NCI-H1417 treated with DMSO at 0.1 percent for 48 hours (cell line): Measurements from ENCODE around the gene ZNF516.

Source experiments
- DNase-seq: peaks from one replicate; lab custom pipeline; 2025; lab: John Stamatoyannopoulos, UW

The ZNF516 gene

DNA sequence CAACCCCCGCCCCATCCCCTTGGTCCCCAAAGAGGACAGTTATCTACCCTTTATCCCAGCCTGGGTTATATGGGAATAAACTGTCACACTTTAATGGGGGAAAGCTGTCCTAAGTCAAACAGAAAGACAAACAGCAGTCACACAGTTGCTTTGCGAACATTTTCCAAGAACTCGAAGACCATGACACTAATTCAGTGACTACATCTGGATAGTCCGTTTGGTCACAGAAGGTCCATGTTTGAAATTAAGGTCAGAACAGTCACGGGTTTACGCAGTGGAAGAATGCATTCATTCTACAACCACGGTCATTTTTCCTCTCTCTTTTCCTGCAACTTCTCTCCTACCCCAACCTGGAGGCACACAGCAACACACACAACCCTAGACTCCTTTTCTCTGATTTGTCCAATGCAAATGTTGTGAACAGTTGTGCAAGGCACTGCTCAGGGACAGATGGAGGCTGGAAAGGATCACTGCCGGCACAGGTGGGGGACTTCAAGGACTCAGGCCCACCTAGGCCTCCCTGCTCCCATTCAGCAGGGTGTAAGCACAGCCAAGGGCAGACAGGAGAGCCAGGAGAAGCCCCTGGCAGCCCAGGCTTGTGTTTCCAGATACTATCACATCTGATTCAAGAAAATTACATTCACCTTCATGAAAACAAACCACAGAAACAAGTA lies 39.9 kb downstream of the ZNF516 start:
- no peak for DNase-seq

DNA sequence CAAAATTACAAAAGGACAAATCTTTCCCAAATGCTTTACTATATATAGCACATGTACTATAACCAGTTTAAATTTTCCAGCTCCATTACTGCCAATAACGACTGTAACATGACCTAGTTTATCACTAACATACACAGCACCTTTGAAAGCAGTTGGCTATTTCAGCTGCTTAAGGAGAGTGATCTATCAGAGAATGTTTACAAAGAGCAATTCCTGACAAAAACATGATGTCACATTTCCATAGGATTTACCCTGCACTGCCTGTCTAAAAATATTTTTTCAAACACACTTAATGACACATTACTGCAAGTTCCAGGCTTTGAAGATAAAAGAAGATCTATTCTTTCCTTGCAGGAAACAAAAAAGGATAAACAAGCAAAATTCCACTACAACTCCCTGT lies 40.6 kb downstream of the ZNF516 start:
- no peak for DNase-seq

DNA sequence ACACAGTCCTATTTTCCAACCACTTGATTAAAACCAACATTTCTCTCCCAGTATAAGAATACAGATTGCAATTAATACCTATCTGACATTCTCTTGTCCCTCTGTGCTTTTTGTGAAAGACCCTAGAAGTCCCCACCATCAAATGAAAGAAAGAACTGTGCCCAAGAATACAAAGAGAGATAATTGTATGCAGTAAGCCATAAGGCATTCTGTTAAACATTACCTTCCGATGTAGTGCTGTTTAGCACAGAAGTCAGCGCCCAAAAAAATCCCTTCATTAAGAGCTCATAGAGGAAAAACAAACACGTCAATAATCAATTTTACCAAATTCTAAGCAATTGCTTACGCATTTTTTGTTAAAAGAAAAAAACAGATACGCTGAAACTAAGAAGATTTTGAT lies 41.1 kb downstream of the ZNF516 start:
- DNase-seq: no peak

DNA sequence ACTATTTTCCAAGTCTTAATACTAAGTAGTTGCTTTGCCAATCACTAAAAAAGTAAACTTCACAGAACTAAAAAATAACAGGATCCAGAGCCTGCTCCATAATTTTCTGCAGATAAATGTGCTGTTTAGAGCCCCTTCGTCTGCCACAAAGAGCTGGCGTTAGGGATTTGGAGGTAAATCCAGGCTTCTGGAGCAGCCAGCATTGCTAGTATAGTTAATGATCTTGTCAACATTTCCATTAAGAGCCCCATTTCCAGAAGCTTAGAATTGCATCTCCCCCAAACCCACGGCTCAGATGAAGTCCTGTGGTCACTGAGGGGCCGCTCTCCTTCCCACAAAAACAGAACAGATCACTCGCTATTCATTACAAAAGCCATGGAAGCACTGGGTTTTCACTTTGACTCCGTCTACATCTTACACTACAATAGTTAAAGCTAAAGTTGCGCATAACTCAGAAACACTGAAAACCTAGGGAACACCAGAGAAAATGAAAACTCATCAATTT lies 41.9 kb downstream of the ZNF516 start:
- no peak for DNase-seq

DNA sequence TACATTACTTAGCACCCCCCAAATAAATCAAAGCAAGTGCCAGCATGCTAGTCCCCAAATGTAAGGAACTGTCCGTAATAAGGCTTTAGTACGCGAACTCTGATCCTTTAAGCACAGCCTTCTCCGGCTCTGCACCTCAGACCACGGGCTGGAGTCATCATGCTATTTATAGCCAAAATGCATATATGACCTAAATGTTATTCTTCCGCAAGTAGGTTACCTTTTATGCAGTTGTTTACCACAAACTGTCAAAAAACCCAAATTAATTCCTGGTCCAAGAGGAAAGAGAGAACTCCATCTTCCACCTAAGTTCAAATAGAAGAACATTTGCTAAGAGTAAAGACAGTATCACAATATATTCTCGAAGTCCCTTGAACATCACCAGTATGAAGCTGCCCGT lies 42.7 kb downstream of the ZNF516 start:
- DNase-seq: no peak

DNA sequence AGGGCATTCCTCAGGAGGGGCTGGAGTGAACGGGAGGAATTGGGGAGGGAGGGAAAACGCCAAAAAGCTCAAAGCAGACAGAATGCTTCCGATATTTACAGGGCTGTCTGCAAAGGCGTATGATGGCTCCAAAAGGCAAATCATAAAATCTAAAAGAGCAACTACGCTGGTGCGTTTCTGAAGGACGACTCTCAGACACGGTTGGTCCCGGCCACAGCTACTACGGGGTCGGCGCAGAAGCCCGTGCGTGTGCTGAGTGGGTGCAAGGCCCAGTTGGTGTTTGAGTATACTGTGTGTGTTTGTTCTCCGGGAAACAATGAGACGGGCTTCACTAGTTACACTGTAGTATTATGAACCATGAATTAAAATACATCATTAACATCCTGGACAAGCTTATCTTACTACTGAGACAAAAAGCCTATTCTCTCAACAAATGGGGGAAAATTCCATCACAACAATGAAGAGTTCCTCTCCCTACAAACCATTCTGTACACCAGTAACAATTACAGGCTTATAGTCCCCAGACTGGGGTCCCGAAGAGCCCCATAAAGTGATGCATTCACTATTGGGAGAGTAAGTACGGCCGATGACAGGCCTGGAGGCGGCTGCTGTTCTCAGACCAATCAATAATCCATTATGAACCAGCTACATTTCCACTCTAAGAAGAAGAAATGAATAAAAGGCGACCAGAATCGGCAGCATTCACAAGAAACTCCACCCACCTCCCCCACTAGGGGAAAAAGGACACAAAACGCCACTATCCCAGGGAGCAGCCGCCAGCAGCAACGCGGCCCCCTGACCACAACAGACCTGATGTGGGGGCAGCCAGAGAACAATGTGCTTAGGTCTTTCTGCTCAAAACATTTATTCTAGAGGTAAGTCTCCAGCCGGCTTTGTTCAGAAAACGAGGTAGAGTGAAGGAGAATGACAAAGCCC lies 43.4 kb downstream of the ZNF516 start:
- DNase-seq: no peak

DNA sequence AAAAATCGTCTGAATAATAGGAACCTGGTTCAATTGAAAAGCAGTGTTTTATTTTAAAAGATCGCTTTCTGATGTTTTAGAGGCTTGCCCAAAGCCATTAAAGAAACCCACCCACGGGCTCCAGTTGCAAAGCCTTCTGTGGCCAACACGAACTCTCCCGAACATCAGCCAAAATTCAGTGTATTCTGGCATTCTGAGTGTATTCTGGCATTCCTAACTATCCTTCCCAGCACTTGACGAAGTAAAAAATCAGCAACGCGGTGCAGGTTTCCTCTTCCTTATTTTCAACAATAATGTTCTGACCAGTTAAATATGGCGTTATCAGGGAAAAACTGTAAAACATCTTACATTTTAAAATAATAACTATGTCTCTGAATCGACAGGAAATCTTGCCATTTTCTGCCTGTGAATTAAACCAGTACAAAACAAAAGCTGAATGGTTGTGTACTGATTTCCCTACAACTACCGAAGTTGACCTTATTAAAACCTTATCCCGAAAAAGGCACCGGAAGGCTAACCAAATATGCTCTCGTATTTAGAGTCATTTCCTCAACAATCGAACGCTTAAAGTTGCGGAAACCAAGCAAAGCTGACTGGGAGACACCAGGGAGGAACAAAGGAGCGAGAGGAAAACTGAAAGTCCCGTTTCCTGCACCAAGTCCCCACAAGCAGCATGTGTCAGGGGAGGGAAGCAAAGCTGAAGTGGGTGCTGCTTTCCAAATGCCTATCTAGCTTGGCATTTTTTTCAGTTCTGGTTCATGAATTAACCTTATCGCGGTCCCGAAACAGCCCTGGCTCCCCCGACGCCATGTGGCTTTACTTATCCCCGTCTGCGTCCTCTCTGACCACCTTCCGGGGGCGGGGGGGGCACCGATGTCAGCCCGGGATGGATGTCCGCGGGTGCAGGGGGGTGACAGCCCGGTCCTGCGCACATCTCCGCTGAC lies 44.3 kb downstream of the ZNF516 start:
- DNase-seq: no peak

DNA sequence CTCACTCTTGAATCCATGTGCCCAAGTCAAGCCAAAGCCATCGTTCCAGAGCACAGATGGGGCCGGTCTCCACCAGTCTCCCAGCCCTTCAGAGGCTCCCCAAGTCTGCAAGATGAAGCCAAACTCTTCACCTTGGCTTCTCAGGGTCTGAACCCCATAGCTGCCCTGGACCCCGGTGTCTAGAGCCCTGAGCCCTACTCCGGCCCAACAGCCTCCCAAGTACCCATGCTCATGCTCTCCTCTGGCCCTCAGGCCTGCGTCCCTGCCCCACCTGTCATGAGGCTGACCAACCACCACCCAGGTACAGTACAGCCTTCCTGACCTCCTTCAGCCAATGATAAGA lies 46.0 kb downstream of the ZNF516 start:
- no peak for DNase-seq

DNA sequence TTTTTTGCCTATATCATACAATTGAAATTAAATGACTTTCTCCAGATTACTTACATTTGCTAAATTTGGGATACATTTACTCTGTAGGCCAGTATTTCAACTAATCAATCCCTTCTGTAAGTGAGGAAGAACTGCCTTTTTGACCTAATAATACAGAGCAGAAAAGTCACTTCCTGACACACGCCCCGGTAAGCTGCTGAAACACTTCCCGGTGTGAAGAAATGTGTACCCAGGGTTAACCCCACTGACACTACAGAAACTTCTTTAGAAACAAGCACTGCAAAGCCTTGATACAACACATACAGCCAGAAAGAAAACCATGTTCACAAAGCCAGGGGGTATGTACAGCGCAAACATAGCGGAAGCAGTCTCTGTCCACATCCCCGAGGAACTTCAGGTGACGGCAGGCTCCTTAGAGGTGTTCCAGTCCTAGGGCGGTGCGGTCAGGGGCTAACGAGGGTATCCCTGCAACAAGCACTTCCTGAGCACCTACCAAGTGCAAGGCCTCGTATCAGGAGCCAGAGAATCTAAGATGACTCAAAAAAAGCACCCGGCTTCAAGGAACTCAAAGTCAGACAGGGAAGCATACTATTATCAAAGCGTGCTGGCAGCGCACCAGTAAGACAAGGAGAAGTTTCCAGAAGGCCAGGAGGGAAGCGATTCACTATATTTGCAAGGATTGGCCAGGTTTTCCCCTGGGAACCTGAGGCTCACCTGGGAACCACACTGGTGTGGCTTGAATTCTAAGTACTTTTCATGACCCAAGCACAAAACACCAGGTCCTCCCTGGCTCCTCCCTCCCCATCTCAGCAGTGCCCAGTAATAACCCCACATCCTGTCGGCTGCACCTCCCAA lies 46.6 kb downstream of the ZNF516 start:
- no peak for DNase-seq

DNA sequence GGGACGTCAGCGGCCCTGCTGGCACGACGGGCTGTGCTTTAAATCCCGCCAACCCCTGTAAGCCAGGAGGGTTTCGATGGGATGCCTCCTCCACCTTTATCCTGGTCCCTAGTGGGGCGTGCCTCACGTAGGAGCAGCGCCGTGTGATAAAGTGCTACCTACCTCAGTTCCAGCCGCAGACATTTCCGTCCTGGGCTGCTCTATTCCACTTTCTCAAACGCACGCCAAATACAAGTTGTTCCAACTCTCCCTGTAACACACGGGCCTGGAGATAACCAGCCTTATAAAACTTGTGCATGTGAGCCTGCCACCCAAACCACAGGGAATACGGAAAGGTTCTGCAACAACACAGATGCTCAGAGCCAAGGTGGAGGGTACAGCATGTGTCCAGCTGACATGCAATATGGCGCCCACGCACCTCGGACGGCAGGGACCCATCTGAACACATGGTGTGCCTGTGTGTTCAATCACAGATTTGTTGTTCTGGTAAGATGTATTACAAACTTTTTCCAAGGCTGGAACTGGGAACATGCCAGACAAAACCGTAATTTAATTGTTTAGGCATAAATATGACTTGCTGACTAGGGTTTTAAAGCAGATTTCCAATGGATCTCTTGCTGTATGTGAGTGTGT lies 47.7 kb downstream of the ZNF516 start:
- no peak for DNase-seq

DNA sequence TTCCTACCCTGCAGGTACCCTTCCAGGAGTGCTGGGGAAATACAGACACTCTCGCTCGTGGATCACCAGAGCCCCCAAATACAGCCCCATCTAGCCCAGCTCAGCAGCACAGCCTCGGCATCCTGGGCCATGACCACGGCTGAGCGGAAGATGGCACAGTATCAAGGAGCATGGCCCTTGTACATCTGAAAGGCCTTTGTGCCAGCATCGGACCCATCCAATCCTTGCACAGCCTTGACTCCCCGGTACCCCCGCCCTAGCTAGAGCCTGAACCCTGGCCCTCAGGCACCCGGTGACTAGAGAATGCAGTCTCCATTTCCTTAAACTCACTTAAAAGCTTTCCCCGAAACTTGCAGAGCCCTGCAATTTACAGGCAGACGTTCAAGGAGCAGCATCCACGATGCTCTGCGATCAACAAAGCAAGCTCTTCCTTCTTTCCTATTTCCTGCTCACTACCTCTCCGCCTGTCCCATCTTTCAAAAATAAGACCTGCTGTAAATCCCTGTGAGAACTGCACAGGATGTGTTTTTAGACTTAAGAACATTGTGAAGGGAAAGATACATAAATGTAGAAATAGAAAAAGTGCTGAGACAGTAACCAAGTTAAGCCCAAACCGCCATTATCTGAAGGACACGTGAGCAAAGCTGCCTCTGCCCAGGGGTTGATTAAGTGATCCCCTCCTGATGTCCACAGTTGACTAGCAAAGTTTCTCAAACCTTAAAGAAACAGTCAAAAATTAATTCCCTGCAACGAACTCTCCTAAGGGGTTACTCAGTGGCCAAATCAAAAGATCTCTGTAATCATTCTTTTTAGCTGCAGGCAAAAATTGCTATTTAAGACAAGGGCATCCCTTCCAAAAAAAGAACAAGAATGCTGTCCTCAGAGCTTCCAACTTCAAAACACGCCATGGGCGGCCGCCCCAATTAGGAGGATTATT lies 48.5 kb downstream of the ZNF516 start:
- DNase-seq: no peak

DNA sequence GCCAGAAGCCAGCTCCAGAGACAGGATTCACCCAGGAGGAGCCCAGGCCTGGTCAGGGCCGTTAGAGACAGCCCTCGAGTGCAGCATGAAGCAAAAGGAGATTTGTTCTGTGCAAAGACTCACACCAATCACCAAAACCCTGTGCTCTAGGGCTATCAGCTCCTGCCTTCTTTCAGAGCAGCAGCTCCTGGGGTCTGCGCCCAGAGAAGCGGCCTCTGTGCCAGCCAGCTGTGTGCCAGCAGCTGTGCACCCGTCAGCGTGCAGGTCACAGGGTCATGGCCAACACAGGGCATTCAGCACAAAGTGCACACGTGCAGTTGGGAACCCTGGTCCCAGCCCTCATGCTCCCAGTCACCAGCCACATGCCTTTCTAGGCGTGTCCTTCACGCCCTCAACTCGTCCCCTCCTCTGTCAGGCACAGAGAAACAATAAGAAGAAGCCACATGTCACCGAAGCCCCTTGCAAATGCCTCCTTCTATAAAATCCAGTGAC lies 49.3 kb downstream of the ZNF516 start:
- no peak for DNase-seq

DNA sequence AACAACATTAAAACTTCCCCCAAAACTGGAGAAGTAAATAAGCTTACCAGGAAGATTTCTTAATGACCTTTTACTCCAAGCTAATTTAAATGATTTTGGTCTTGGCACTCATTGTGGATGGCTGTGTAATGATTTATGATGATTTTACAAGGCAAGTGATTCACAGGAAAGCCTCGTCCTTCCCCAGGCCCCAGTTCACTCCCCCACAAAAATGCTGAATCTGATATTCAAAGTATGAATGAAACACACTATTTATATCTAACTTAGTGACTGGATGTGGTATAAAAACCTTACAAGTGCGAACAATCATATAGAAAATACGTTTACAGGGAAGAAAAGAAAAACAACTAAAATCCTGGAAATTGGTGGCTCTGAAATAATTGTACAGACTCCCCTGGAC lies 49.8 kb downstream of the ZNF516 start:
- DNase-seq: no peak

DNA sequence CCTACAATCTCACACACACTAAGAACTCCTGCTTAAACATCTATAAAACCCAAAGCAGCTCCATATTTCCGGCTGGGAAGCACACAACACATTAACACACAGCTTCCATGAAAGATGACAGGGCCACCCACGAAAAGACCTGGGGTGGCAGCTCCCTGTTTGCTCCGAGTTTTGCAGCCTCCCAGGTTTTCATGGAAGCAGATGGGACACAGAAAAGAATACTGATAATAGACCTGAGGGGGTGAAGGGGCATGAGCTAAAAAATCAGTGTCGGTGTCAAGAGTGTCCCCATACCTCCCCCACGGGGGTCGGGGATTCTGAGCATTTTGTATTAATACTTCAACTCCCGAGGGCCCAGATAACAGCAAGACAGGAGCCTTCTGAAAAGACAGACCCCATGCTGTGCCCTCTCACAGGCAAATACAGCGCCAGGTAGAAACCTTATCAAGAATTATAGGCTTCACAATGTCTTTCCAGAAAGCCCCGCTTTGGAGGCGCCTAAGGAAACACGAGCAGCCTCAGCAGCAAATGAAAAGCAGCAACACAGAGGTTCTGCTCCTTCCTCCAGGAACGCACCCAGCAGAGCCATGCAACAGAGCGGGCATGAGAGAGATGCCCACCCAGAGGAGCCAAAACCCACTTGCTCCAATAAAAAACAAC lies 50.5 kb downstream of the ZNF516 start:
- no peak for DNase-seq

DNA sequence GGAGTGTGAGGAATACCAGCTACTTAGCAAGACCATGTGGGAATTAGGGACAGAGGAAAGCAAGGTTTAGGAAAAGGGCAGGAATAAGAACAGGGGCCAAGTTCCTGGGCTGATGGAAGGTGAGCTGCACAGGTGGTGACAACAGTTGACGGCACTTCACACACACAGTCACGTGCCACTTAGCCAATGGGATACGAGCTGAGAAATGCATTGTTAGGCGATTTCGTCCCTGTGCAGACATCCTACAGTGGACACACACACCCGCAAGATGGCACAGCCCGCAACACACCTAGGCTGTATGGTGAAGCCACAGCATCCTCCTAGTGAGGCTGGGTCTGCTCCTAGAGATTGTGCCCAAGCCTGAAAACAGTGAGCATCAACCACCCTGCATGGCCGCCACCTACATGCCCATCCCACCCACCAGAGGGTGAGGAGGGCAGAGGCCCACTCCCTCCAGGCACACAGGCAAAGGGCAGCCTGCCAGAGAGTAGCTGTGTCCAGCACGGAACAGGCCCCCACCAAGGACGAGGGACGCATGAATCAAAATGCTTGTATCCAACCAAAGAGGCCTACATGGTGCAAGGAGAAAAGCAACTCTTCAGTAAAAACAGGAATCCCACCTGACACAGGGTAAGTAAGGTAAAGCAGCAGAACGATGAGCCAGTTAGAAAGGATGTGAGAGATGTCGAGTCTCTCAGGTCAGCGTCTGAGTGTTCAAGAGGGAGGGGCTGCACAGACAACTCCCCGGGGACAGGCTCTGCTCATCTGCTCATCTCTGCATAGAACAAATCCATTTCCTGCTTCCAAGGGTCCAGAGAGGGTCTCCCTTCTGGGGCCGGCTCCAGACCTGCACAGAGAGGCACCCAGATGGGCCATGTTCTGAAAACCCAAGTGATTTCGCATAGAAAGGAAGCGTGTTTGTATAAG lies 51.3 kb downstream of the ZNF516 start:
- no peak for DNase-seq

DNA sequence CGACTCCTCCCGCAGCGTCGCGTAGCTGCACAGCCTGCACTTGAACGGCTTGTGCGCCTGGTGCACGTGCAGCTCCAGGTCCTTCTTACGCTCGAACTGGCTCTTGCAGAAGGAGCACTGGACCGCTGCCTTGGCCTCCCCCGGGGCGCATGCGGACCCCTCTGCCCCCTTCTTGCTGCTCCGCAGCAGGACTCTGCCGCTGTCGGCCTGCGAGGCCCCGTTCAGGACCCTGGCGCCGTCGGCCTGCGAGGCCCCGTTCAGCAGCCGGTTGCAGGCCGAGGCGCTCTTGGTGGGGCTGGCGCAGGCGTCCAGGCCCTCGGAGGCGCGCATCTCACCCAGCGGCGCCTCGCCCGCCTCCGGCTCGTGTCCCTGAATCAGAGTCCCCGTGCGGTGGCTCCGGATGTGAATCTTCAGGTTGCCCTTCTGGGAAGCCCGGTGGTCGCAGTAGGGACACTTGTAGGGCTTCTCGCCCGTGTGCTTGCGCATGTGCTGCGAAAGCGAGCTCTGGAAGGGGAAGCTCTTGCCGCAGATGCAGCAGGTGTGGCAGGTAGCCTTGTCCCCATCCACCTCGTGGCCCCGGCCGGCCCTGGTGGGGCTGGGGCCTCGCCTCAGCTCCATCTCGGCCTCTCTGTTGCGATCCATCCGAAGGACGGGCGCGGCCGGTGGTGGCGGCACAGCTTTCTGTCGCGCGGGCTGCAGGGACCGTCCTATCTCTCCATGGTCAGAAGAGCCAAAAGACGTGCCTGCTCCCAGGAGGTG lies 52.5 kb downstream of the ZNF516 start:
- no peak for DNase-seq
